ENCODE measurements around the gene ITIH3.

DNA sequence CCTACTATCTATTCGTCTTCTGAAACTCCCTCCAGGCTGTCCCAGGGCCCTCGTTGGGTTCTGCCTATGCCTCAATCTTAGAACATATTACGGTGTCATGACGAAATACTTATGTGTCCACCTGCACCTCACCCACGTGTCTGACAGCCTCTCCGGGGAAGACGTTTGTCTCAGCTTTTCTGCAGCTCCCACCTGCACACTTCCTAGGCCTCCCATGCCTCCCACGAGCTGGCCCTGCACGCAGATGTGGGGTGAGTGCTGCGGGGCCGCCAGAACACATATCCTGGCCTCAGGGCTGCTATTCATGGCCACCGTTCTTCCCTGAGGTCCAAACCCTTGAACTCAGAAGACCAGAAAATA is 47.4 kb downstream of the ITIH3 start:
- TF ChIP-seq ZFX (IDR thresholded peaks at IDR 0.05) = no peak
- TF ChIP-seq, protein P1, sequence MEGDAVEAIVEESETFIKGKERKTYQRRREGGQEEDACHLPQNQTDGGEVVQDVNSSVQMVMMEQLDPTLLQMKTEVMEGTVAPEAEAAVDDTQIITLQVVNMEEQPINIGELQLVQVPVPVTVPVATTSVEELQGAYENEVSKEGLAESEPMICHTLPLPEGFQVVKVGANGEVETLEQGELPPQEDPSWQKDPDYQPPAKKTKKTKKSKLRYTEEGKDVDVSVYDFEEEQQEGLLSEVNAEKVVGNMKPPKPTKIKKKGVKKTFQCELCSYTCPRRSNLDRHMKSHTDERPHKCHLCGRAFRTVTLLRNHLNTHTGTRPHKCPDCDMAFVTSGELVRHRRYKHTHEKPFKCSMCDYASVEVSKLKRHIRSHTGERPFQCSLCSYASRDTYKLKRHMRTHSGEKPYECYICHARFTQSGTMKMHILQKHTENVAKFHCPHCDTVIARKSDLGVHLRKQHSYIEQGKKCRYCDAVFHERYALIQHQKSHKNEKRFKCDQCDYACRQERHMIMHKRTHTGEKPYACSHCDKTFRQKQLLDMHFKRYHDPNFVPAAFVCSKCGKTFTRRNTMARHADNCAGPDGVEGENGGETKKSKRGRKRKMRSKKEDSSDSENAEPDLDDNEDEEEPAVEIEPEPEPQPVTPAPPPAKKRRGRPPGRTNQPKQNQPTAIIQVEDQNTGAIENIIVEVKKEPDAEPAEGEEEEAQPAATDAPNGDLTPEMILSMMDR (conservative IDR thresholded peaks at IDR 0.05) = no peak

All from C4-2B (cell line).